NCI-H226 (cell line): ENCODE data around the gene OSBPL8.
A peak's percentile ranks its signal among the peaks of the same experiment; 100 is the strongest.

Experiments used
- DNase-seq: peaks from one replicate; pipeline ENCODE4 v3.0.0-alpha.2; 2015

The OSBPL8 gene, protein sequence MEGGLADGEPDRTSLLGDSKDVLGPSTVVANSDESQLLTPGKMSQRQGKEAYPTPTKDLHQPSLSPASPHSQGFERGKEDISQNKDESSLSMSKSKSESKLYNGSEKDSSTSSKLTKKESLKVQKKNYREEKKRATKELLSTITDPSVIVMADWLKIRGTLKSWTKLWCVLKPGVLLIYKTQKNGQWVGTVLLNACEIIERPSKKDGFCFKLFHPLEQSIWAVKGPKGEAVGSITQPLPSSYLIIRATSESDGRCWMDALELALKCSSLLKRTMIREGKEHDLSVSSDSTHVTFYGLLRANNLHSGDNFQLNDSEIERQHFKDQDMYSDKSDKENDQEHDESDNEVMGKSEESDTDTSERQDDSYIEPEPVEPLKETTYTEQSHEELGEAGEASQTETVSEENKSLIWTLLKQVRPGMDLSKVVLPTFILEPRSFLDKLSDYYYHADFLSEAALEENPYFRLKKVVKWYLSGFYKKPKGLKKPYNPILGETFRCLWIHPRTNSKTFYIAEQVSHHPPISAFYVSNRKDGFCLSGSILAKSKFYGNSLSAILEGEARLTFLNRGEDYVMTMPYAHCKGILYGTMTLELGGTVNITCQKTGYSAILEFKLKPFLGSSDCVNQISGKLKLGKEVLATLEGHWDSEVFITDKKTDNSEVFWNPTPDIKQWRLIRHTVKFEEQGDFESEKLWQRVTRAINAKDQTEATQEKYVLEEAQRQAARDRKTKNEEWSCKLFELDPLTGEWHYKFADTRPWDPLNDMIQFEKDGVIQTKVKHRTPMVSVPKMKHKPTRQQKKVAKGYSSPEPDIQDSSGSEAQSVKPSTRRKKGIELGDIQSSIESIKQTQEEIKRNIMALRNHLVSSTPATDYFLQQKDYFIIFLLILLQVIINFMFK

DNA sequence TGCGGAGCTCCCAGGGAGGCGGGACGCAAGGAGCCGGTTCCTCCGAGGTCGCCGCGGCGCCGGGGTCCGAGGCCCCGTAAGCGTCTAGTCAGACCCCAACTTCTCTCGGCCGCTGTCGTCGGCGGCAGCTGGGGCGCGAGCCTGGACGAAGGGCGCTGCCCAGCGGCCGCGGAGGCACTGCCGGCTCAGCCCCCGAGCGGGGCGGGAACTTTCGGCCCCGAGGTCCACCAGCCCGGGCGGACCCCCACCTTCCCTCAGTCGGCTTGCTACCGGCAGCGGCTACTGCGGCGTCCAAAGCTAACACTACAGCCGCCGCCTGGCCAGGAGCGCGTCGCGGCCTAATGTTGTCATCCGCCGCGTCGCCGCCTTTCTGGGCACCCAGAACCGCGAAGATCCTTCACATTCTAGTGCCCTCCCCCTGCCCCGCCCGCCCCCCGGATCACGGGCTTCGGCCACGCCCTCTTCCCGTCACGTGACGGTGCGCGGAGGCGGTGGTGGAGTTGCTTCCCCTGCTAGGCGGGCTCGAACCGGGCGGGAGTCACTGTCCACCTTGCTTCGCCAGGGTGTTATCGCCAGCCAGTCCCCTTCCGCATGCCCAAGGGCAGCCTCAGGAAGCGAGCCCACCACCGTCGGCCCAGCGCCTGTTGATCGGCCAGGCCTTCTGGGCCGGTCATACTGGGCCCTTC is at the start of gene OSBPL8:
Gene OSBPL8 (minus strand): TSS at position 372 of the 686 bp plus-strand sequence. CDS start 72,220 bp downstream, outside the sequence.
- DNase-seq, result peak; percentile 94

DNA sequence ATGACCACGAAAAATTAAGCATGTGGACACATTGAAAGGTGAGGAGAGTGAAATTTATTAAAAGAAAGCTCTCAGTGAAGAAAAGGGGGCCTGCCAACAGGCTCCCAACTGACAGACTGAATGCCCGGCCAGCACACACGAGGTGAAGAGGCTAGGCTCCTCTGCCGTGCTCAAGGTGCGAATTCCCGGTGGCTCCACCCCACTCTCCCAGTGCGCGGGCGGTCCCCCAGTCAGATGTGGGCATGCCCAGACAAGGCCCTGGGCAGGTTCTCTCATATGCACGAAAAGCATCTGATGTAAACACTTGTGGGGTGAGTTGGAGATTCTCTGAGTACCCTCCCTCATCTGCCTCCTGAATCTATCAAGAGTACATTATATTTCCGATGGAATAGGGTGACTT is 48.5 kb upstream of the OSBPL8 start:
- no peak for DNase-seq

DNA sequence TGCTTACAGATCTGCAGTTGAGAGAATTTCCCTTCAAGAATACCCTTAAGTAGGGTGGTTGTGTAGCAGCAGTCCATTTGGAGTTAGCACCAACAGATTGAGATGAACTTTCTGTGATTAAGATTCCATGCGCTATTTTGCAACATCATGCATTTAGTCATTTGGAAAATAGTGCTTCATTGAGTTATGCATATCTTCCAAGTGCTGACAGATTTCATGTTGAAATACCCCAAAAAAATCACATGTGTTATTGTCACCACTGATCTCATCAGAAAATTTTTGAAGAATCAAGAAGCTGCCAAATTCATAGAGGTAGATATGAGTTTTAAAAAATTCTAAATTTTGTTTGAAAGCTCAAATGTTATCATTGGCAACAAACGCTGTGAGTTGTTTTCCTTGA is 35.5 kb upstream of the OSBPL8 start:
- DNase-seq, result peak; percentile 38

DNA sequence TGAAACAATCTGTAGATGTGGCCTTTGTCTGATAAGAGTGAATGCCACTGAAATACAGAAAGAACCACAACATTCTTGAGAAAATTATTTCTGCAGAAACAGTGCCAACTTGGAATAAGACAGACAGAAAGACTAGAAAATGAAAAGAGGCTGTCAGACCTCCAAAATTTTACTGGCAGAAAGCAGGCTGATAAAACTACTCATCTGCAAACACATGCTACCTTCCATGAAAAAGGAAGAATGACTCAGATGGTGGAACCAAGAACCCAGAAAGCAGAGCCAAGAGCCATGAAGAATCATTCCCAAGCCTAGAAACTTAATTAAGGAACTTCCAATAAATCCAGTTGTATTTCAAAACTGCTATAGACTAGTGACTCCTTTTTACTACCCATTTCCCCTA is 31.9 kb upstream of the OSBPL8 start:
- DNase-seq, result peak; percentile 89

DNA sequence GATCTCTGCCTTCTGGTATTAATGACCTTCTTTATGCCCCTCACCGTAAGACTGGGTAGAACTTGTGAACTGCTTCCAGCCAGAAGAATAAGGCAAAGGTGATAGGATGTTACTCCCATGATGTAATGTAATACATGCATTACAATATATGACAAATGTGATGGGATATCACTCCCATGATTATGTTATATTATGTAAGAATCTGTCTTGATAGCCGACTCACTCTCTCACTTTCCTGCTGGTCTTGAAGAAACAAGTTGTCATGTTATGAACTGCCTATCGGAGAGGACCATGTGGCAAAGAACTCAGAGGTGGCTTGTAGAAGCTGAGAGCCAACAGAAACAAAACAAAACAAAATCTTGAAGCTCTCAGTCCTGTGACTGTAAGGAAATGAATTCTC is 30.6 kb upstream of the OSBPL8 start:
- no peak for DNase-seq

DNA sequence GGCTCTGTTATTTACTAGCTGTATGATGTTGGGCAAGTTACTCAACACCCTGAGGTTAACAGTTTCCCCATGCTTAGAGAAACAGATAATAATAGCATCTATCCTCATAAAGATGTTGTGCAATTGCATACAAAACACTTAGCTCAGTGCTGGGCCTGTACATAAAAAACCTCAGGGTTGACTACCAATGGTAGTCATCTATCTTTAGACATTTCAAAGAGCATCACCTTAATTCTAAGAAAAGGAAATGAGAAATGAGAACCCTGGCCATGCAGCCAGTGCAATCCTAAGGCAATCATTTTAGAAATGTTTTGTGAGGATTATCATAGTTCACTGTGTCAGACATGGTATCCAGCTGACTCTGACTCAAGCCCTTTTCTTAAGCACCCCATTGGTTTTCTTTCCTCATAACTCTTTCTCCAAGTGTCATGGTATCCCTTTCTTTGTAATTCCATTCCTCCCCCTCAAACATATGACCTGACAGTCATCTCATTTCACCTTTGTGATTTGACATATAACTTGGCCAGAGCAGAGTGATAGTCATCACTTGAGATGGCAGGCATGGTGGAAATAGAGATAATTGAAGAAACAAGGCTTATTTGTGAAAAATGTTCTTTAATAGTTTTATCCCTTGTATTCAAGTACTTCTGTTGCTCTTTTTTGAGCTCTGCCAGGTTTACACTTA is 29.5 kb upstream of the OSBPL8 start:
- peak; percentile 92 for DNase-seq

DNA sequence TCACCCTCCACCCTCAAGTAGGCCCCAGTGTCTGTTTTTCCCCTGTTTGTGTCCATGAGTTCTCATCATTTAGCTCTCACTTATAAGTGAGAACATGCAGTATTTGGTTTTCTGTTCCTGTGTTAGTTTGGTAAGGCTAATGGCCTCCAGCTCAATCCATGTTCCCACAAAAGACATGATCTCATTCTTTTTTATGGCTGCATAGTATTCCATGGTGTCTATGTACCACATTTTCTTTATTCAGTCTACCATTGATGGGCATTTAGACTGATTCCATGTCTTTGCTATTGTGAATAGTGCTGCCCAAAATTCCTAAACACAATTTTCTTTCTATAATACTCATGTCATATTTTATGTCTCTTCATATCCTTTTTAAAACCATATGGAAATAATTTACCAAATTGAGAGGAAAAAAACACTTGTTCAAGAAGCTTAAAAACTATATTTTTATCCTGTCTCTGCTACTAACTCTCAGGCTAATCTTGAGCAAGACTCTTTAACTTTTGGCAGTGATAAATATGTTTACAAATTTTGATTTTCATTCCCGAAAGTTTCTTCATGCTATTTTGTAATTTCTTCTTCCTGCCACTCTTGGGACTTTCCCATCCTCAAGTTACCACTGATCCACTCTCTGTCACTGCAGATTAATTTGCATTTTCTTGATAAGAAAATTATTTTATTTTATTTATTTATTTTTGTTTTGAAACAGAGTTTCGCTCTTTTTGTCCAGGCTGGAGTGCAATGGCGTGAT is 28.0 kb upstream of the OSBPL8 start:
- no peak for DNase-seq

DNA sequence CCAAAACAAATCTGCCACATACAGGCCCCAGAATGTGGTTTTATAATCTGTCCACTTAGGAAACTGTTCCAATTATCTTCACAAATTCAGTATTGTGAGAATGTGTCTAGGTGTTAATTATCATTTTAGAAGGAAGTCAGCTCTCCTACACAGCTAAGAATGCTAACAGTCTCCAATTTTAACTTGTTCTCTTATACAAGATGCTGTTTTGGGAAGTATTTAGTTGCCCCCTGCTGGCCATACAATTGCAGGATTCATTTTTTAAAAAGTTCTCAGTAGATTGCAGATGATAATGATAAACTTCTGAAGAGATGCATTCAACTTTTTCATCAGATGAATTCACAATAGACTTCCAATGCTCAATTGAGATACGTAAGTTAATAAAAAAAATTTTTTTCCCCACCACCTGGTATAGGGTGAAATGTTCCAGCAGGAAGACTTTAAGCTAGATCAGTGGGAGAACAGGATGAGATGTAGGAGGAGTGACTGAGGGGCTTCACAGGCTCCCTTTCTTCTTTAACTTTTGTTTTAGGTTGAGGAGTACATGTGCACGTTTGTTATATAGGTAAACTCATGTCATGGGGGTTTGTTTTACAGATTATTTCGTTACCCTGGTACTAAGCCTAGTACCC is 27.3 kb upstream of the OSBPL8 start:
- DNase-seq, result peak; percentile 29

DNA sequence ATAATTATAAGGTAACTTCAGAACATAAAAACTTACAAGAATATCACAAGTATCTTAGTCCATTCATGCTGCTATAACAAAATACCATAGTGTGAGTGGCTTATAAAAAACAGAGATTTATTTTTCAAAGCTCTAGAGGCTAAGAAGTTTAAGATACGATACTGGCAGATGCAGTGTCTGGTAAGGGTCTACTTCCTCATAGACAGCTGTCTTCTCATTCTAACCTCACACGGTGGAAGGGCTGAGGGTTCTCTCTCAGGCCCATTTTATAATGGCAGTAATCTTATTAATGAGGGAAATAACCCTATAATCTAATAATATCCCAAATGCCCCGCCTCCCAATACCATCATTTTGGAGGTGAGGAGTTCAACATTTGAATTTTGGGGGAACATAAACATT is 23.7 kb upstream of the OSBPL8 start:
- DNase-seq, result no peak

DNA sequence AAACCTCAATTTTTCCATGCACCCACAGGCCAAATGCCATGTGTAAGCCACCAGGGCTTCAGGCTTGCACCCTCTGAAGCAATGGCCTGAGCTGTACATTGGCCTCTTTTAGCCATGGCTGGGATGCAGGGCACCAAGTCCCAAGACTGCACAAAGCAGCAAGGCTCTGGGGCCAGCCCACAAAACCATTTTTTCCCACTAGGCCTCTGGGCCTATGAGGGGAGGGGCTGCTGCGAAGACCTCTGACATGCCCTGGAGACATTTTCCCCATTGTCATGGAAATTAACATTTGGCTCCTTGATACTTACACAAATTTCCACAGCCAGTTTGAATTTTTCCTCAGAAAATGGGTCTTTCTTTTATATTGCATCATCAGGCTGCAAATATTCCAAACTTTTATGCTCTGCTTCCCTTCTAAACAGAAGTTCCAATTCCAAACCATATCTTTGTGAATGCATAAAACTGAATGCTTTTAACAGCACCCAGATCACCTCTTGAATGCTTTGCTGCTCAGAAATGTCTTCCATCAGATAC is 14.3 kb upstream of the OSBPL8 start:
- DNase-seq, result no peak

DNA sequence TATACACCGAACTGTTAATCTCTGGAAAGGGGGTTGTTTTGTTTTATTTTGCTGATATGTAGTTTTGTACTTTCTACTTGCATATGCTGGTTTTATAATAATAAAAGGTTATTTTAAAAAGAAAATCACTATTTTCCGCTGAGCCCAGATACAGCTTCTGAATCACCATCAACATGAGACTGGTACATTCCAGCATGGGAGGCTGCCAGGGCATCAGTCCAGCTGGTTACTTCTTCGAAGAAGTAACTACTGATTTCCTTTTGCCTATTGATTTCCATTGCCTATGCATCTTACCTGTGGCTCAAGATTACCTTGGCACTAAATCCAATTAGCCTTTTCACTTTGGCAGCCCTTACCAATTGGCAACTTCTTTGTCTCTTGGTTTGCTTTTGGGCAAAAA is 11.7 kb upstream of the OSBPL8 start:
- DNase-seq, result no peak

DNA sequence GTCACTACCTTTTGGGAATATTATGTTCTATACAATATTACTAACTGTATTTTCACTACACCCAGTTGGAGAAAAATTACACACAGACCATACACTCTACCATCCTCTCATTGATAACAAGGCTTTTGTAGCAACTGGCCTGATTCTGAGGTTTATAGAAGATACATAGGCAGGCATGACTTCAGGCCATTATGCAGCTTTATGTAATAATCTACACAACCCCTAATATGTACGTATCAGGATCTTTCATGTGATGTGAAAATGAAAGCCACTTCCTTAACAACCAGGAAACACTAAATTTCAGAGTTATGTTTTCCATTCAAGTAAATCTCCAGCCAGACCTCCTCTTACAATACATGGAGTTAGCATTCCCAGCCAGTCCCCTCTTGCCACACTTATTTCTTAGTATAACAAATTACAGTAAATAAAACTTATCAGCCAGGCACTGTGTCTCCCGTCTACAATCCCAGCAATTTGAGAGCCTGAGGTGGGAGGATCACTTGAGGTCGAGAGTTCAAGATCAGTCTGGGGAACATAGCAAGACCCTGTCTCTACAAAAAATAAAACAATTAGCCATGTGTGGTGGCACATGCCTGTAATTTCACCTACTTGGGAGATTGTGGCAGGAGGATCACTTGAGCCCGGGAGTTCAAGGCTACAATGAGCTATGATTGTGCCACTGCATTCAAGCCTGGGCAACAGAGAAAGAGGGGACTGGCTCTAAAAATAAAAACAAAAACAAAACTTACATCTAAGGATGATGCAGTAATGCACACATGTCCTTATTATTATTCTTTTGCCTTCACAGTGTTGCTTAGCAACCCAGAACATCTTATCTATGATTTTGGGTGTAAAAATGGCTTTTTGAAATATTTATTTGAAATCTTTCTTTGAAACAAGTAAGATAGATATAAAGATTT is 10.4 kb upstream of the OSBPL8 start:
- no peak for DNase-seq

DNA sequence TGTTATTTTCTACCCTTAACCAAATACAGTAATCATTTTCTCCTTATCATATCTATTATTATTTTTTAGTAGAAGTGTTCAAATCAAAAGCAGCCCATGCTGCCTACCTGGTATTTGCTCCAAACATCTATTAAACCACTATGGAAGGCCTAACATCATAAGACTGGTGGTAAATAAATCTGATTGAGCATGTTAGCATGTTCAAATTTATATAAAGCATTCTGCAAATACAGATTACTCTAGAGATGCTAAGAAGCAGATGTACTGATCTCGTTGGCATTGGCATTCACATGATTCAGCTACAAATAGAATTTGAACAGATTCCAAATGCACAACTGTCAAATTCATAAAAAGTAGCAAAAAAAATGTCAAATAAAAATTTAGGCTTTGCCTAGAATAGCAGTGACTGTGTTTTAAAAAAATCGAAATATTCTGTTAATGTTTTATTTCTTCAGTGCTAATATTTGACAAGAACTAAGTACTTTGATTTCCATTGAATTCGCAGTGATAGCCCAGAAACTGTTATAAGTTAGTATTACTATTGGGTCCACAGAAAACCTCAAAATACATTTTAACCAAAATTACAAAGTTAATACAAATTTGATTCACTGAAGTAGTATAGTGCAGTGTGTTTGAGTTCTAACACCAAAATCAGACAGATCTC is 9.4 kb upstream of the OSBPL8 start:
- no peak for DNase-seq

DNA sequence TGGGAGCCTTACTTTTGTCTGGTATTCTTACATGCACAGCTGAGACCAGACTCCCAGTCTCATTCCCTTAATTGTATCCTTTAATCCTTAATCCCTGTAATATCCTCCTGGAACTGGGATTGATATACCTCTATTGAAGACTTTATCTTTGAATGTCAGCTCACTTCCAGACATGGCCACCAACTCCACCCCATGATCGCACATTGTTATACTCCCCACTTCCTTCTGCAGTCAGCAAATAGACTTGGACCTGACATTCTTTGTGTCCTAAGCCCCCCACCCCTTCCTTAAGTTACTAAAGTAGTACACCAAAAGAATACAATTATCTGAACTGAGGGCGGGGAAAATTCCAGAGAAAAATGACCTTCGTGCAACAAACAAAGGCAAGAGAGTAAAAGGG is 8.6 kb upstream of the OSBPL8 start:
- DNase-seq, result no peak

DNA sequence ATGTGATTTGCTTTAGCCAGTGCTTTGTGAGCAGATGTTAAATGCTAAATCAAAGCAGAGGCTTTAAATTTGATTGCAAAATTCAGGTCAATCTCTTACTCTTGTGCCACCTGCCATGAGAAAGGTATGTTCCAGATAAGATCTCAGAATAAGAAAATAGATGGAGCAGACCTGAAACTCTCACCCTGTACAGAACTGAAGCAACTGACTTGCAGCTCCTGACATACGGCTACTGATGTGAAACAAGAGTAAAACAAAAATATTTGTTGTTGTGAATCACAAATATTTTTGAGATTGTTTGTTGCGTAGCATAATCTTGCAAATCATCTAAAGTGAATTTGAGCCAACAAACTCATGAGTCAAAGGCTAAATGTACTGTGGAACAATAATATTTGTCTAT is 3.5 kb upstream of the OSBPL8 start:
- no peak for DNase-seq

DNA sequence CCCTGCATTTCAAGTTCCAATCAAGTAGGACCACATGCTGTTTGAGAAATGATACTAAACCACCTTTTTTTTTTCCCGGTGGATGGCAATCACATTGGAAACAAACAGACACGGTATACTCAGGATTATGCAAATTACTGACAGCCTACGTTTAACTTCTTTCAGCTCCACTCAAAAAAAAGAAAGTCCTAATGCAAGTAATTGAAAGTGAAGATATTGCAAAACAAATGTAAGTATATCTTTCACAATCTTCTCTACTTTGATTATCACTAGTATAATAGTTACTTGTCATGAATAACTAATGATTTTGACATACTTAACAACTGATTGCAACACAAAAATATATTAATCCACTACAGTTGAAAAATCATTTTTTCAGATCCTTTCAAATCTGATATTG is 2.6 kb upstream of the OSBPL8 start:
- no peak for DNase-seq

DNA sequence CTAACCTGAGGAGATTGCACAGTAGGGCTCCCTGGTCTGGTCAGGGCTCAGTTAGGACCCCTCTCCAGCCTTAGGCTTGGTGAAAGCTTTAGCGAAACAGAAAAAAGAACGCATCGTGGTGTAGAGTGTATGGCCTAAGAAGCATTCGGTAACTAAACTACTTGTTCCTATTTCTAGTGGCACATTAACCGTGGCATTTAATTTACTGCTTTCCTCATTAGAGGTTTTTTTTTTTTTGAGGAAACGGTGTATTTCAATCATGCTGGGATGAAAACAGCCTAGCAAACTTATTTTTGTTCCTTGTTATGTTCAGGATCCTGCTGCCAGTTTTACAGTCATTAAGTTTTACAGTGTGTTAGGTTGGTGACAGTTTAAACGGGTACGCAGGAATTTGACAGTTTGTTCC is 518 bp upstream of the OSBPL8 start:
- no peak for DNase-seq

DNA sequence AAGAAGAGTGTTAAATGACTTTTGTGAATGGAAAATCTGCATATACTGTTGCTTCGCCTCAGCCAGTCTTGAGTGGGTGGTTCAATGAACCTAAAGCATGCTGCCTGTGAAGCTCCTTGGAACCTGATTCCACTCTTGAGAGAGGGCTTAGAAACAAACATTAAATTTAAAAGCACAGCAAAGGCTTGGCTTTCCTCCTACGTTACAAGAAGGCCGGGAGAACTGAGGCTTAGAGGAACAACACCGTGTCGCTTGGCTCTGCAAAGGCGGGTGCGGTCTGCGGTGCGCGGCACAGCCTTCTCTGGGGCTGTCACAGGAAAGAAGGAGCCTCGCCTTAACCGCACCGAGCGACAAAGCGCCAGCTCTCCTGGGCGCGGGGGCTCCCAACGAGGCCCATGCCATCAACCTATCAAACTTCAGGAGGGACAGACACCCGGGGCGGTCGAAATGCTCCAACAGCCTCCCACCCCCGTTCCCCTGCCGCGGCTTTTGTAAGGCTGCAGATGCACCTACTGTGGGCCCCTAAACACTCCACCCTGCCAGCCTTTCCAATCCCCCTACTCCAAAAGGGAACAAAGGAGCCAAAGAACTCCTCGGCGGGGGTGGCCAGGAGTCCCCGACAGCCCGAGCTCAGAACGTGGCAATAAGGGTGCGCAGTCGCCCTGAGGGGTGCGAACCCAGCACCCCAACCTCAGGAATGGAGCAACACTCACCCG is 729 bp downstream of the OSBPL8 start:
- peak; percentile 11 for DNase-seq

DNA sequence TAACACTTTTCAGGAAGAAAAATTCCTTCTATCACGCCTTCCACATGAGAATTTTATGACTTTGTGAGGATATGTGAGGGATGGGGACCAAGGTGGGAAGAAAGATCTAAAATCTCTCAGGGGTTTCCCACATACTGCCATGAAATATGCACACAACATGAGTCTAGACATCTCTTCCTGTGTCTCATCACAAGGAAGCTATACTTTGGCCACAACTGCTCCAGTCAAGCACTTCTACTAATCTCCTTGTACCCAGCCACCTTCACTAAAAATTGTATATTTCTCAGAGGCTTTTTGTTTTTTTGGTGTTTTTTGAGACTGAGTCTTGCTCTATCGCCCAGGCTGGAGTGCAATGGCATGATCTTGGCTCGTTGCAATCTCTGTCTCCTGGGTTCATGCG is 3.2 kb downstream of the OSBPL8 start:
- DNase-seq, result no peak
